Measurements from ENCODE around the gene RIPPLY3.
A peak's percentile ranks its signal among the peaks of the same experiment; 100 is the strongest.
"Not testable (repeated sequence)": the region's sequence is repeated elsewhere in the genome, so short reads cannot be mapped to it uniquely, and the experiment has no call there.

The RIPPLY3 gene

GRCh38 chr21:36995285-36995684 is 11.2 kb upstream of the RIPPLY3 start:
- not testable (repeated sequence) for H3K27me3 ChIP-seq (ENCODE audit: insufficient read depth, low read length); H3K36me3 ChIP-seq (ENCODE audit: insufficient read depth, low read length); H3K4me3 ChIP-seq (ENCODE audit: low read depth, low read length); H2AFZ ChIP-seq (ENCODE audit: low read length, unreplicated experiment); H3K4me1 ChIP-seq (ENCODE audit: control insufficient read depth, insufficient read depth, low read length, unreplicated experiment); H3K79me2 ChIP-seq (ENCODE audit: control insufficient read depth, insufficient read depth, low read length, unreplicated experiment); H3K27ac ChIP-seq (ENCODE audit: low read depth, low read length)

GRCh38 chr21:36999131-36999898 is 7.2 kb upstream of the RIPPLY3 start:
- H3K79me2 ChIP-seq (ENCODE audit: control insufficient read depth, insufficient read depth, low read length, unreplicated experiment), result no peaks in the 10 kb centered on the region
- H3K27ac ChIP-seq (ENCODE audit: low read depth, low read length), result no peak overlapping the region
- no peak overlapping the region for H2AFZ ChIP-seq (ENCODE audit: low read length, unreplicated experiment)
- H3K4me1 ChIP-seq (ENCODE audit: control insufficient read depth, insufficient read depth, low read length, unreplicated experiment), result no peaks in the 10 kb centered on the region
- H3K4me3 ChIP-seq (ENCODE audit: low read depth, low read length), result no peak overlapping the region
- no peaks in the 10 kb centered on the region for H3K36me3 ChIP-seq (ENCODE audit: insufficient read depth, low read length)
- H3K27me3 ChIP-seq (ENCODE audit: insufficient read depth, low read length), result no peaks in the 10 kb centered on the region

- Histone ChIP-seq H3K27ac (ENCODE audit: low read depth, low read length) (no peak overlapping the region), H3K4me1 (ENCODE audit: control insufficient read depth, insufficient read depth, low read length, unreplicated experiment) (no peaks in the 10 kb centered on the region), H3K4me3 (ENCODE audit: low read depth, low read length) (no peak overlapping the region), H3K79me2 (ENCODE audit: control insufficient read depth, insufficient read depth, low read length, unreplicated experiment) (no peaks in the 10 kb centered on the region), H3K27me3 (ENCODE audit: insufficient read depth, low read length) (no peaks in the 10 kb centered on the region), H3K36me3 (ENCODE audit: insufficient read depth, low read length) (no peaks in the 10 kb centered on the region), H2AFZ (ENCODE audit: low read length, unreplicated experiment) (no peak overlapping the region)
These were observed 6.1 kb upstream of the RIPPLY3 start for GRCh38 chr21:37000381-37000780.

- no peak overlapping the region for H3K27ac ChIP-seq (ENCODE audit: low read depth, low read length)
- no peak overlapping the region for H3K4me3 ChIP-seq (ENCODE audit: low read depth, low read length)
- H3K79me2 ChIP-seq (ENCODE audit: control insufficient read depth, insufficient read depth, low read length, unreplicated experiment), result no peaks in the 10 kb centered on the region
- no peaks in the 10 kb centered on the region for H3K36me3 ChIP-seq (ENCODE audit: insufficient read depth, low read length)
- peaks cover 9% of the 10 kb centered on the region; the same call in 1 of the 2 replicates for H3K27me3 ChIP-seq (ENCODE audit: insufficient read depth, low read length)
- peak overlapping the region; percentile 56 for H2AFZ ChIP-seq (ENCODE audit: low read length, unreplicated experiment)
- no peaks in the 10 kb centered on the region for H3K4me1 ChIP-seq (ENCODE audit: control insufficient read depth, insufficient read depth, low read length, unreplicated experiment)
These were observed 5.1 kb upstream of the RIPPLY3 start for GRCh38 chr21:37001441-37001840.

- H3K79me2 ChIP-seq (ENCODE audit: control insufficient read depth, insufficient read depth, low read length, unreplicated experiment); H3K27ac ChIP-seq (ENCODE audit: low read depth, low read length); H3K4me3 ChIP-seq (ENCODE audit: low read depth, low read length); H2AFZ ChIP-seq (ENCODE audit: low read length, unreplicated experiment); H3K4me1 ChIP-seq (ENCODE audit: control insufficient read depth, insufficient read depth, low read length, unreplicated experiment); H3K36me3 ChIP-seq (ENCODE audit: insufficient read depth, low read length): not testable (repeated sequence)
- H3K27me3 ChIP-seq (ENCODE audit: insufficient read depth, low read length), result peaks cover 15% of the 10 kb centered on the region; the same call in 1 of the 2 replicates
These were observed 3.7 kb upstream of the RIPPLY3 start for GRCh38 chr21:37002851-37003250.

- H3K4me1 ChIP-seq (ENCODE audit: control insufficient read depth, insufficient read depth, low read length, unreplicated experiment); H3K4me3 ChIP-seq (ENCODE audit: low read depth, low read length); H3K27ac ChIP-seq (ENCODE audit: low read depth, low read length); H3K36me3 ChIP-seq (ENCODE audit: insufficient read depth, low read length); H2AFZ ChIP-seq (ENCODE audit: low read length, unreplicated experiment); H3K79me2 ChIP-seq (ENCODE audit: control insufficient read depth, insufficient read depth, low read length, unreplicated experiment): not testable (repeated sequence)
- H3K27me3 ChIP-seq (ENCODE audit: insufficient read depth, low read length), result peaks cover 15% of the 10 kb centered on the region; the same call in 1 of the 2 replicates
These were observed 2.6 kb upstream of the RIPPLY3 start for GRCh38 chr21:37003917-37004316.

GRCh38 chr21:37005548-37006485 is 685 bp upstream of the RIPPLY3 start:
- Histone ChIP-seq H3K4me3 (ENCODE audit: low read depth, low read length) (peak overlapping the region; percentile 78), H2AFZ (ENCODE audit: low read length, unreplicated experiment) (peak overlapping the region; percentile 32), H3K79me2 (ENCODE audit: control insufficient read depth, insufficient read depth, low read length, unreplicated experiment) (no peaks in the 10 kb centered on the region), H3K36me3 (ENCODE audit: insufficient read depth, low read length) (no peaks in the 10 kb centered on the region), H3K27me3 (ENCODE audit: insufficient read depth, low read length) (peaks cover 15% of the 10 kb centered on the region; the same call in 1 of the 2 replicates), H3K4me1 (ENCODE audit: control insufficient read depth, insufficient read depth, low read length, unreplicated experiment) (no peaks in the 10 kb centered on the region), H3K27ac (ENCODE audit: low read depth, low read length) (no peak overlapping the region)

GRCh38 chr21:37008724-37009123 is 2.2 kb downstream of the RIPPLY3 start:
- Histone ChIP-seq H2AFZ (ENCODE audit: low read length, unreplicated experiment) (no peak overlapping the region), H3K27me3 (ENCODE audit: insufficient read depth, low read length) (peaks cover 15% of the 10 kb centered on the region; the same call in 1 of the 2 replicates), H3K79me2 (ENCODE audit: control insufficient read depth, insufficient read depth, low read length, unreplicated experiment) (no peaks in the 10 kb centered on the region), H3K4me1 (ENCODE audit: control insufficient read depth, insufficient read depth, low read length, unreplicated experiment) (no peaks in the 10 kb centered on the region), H3K27ac (ENCODE audit: low read depth, low read length) (no peak overlapping the region), H3K4me3 (ENCODE audit: low read depth, low read length) (no peak overlapping the region), H3K36me3 (ENCODE audit: insufficient read depth, low read length) (no peaks in the 10 kb centered on the region)

GRCh38 chr21:37009740-37010341 is 3.3 kb downstream of the RIPPLY3 start:
- Histone ChIP-seq H2AFZ (ENCODE audit: low read length, unreplicated experiment) (peak overlapping the region; percentile 66), H3K4me1 (ENCODE audit: control insufficient read depth, insufficient read depth, low read length, unreplicated experiment) (no peaks in the 10 kb centered on the region), H3K4me3 (ENCODE audit: low read depth, low read length) (peak overlapping the region; percentile 76), H3K27ac (ENCODE audit: low read depth, low read length) (no peak overlapping the region), H3K36me3 (ENCODE audit: insufficient read depth, low read length) (no peaks in the 10 kb centered on the region), H3K79me2 (ENCODE audit: control insufficient read depth, insufficient read depth, low read length, unreplicated experiment) (no peaks in the 10 kb centered on the region), H3K27me3 (ENCODE audit: insufficient read depth, low read length) (peaks cover 15% of the 10 kb centered on the region; the same call in 1 of the 2 replicates)

GRCh38 chr21:37017951-37018679 is 11.6 kb downstream of the RIPPLY3 start:
- no peak overlapping the region for H3K4me3 ChIP-seq (ENCODE audit: low read depth, low read length)
- no peak overlapping the region for H3K27ac ChIP-seq (ENCODE audit: low read depth, low read length)
- H2AFZ ChIP-seq (ENCODE audit: low read length, unreplicated experiment), result no peak overlapping the region
- no peaks in the 10 kb centered on the region for H3K27me3 ChIP-seq (ENCODE audit: insufficient read depth, low read length)
- H3K36me3 ChIP-seq (ENCODE audit: insufficient read depth, low read length), result no peaks in the 10 kb centered on the region
- no peaks in the 10 kb centered on the region for H3K79me2 ChIP-seq (ENCODE audit: control insufficient read depth, insufficient read depth, low read length, unreplicated experiment)
- H3K4me1 ChIP-seq (ENCODE audit: control insufficient read depth, insufficient read depth, low read length, unreplicated experiment), result no peaks in the 10 kb centered on the region
